GM18951 (cell line): ENCODE data around the gene HACD4.
"Not testable (repeated sequence)": the region's sequence is repeated elsewhere in the genome, so short reads cannot be mapped to it uniquely, and the experiment has no call there.

Experiments used
- POLR2A ChIP-seq: IDR thresholded peaks from 4 replicates; pipeline ENCODE4 v1.6.1; 2011; ENCODE audit warnings: mild to moderate bottlenecking; ENCODE audit not compliant: insufficient read length, insufficient read depth; ENCODE audit errors: extremely low read depth
- in situ Hi-C: fragments of 300-500 bp; cut with MboI; formaldehyde crosslinking; loops from one replicate; pipeline ENCODE4 v1.12.0; 2022; ENCODE audit warnings: low sequenced_read_pairs, mixed read lengths, inconsistent platforms; ENCODE audit not compliant: unreplicated experiment

HACD4 gene

GRCh38 chr9:20997503-20998076, 33.9 kb downstream of the HACD4 start:
- in situ Hi-C loops, result no loop called here
- TF ChIP-seq POLR2A, result no peak

GRCh38 chr9:20996809-20997208, 34.6 kb downstream of the HACD4 start:
- in situ Hi-C loops, result no loop called here
- TF ChIP-seq POLR2A, result no peak

GRCh38 chr9:20995616-20996015, 35.8 kb downstream of the HACD4 start:
- in situ Hi-C loops, result no loop called here
- no peak for TF ChIP-seq POLR2A

GRCh38 chr9:20994486-20994885, 37.0 kb downstream of the HACD4 start:
- in situ Hi-C loops, result no loop called here
- TF ChIP-seq POLR2A, result no peak

GRCh38 chr9:20990867-20991266, 40.6 kb downstream of the HACD4 start:
- TF ChIP-seq POLR2A, result no peak
- in situ Hi-C loops, result no loop called here

- TF ChIP-seq POLR2A, result no peak
- in situ Hi-C loops, result no loop called here
Measured at GRCh38 chr9:20989923-20990341, 41.5 kb downstream of the HACD4 start.

- in situ Hi-C loops, result no loop called here
- TF ChIP-seq POLR2A, result no peak
Measured at GRCh38 chr9:20988671-20989315, 42.6 kb downstream of the HACD4 start.

GRCh38 chr9:20988061-20988460, 43.4 kb downstream of the HACD4 start:
- TF ChIP-seq POLR2A, result no peak
- in situ Hi-C loops, result no loop called here

- TF ChIP-seq POLR2A, result no peak
- in situ Hi-C loops, result no loop called here
Measured at GRCh38 chr9:20987521-20987920, 43.9 kb downstream of the HACD4 start.

GRCh38 chr9:20985851-20986600, 45.4 kb downstream of the HACD4 start:
- in situ Hi-C loops, result no loop called here
- TF ChIP-seq POLR2A, result no peak

- in situ Hi-C loops, result no loop called here
- no peak for TF ChIP-seq POLR2A
Measured at GRCh38 chr9:20984506-20984905, 46.9 kb downstream of the HACD4 start.

- in situ Hi-C loops, result no loop called here
- no peak for TF ChIP-seq POLR2A
Measured at GRCh38 chr9:20981486-20981885, 50.0 kb downstream of the HACD4 start.

- in situ Hi-C loops, result no loop called here
- TF ChIP-seq POLR2A, result no peak
Measured at GRCh38 chr9:20980832-20981455, 50.5 kb downstream of the HACD4 start.

GRCh38 chr9:20978249-20978648, 53.2 kb downstream of the HACD4 start:
- no peak for TF ChIP-seq POLR2A
- in situ Hi-C loops, result no loop called here

- in situ Hi-C loops, result not testable (repeated sequence)
Measured at GRCh38 chr9:20974191-20974938, 57.1 kb downstream of the HACD4 start.

- in situ Hi-C loops, result not testable (repeated sequence)
Measured at GRCh38 chr9:20973246-20973947, 58.0 kb downstream of the HACD4 start.
